Common myeloid progenitor, CD34-positive (primary cell): ENCODE data around the gene RNF150. TPM values are rescaled to one million over a fixed set of nuclear protein-coding genes. Genes with fewer than 3 reads are reported as not detected.

ENCODE experiments used
- CTCF ChIA-PET: fragments of 350-600 bp; sonication (Branson Sonifier 250); formaldehyde crosslinking; loops from one replicate; lab custom pipeline; 2021; ENCODE audit warnings: antibody characterized with exemption; lab: Charles Lee
- POLR2A ChIA-PET: fragments of 350-600 bp; sonication (Branson Sonifier 250); formaldehyde crosslinking; loops from one replicate; lab custom pipeline; 2021; ENCODE audit warnings: antibody characterized with exemption; lab: Charles Lee
- DNase-seq, 3 donors: peaks; one replicate each; pipeline versions ENCODE4 v3.0.0 to v3.0.0-alpha.2; 2013
- H3K27ac ChIP-seq, 2 experiments: 1 replicate in 1 of 2; 2 replicates in 1 of 2; pipeline ENCODE4 v1.7.0; 2013; ENCODE audit warnings: inconsistent platforms in 2 of 2, low read length in 2 of 2, mild to moderate bottlenecking in 2 of 2, low read depth in 1 of 2, moderate library complexity in 1 of 2; ENCODE audit not compliant: severe bottlenecking in 2 of 2, insufficient read depth in 1 of 2, poor library complexity in 1 of 2
- H3K27me3 ChIP-seq, 5 experiments: replicated peaks in 2 of 5; 1 replicate in 3 of 5; 2 replicates in 2 of 5; pipeline versions ENCODE4 v1.6.1 to v1.7.0; 2013; ENCODE audit warnings: low read length in 4 of 5, mild to moderate bottlenecking in 2 of 5, moderate library complexity in 2 of 5, inconsistent platforms in 1 of 5; ENCODE audit not compliant: insufficient read depth in 5 of 5, control insufficient read depth in 4 of 5
- H3K36me3 ChIP-seq, 4 experiments: 1 replicate in 2 of 4; 2 replicates in 2 of 4; pipeline versions ENCODE4 v1.6.1 to v1.7.0; 2013; ENCODE audit warnings: low read length in 3 of 4, control low read depth in 1 of 4, mild to moderate bottlenecking in 1 of 4; ENCODE audit not compliant: control insufficient read depth in 4 of 4, insufficient read depth in 4 of 4
- H3K4me1 ChIP-seq, 4 experiments: 1 replicate in 3 of 4; 2 replicates in 1 of 4; pipeline versions ENCODE4 v1.6.1 to v1.7.1; 2013; ENCODE audit warnings: low read length in 3 of 4, mild to moderate bottlenecking in 3 of 4, control low read depth in 1 of 4, inconsistent platforms in 1 of 4, moderate library complexity in 1 of 4; ENCODE audit not compliant: control insufficient read depth in 4 of 4, insufficient read depth in 4 of 4; ENCODE audit errors: control extremely low read depth in 1 of 4
- H3K4me3 ChIP-seq, 7 experiments: 1 replicate in 4 of 7; 2 replicates in 3 of 7; pipeline versions ENCODE4 v1.5.1 to v1.7.0; 2013; ENCODE audit warnings: mild to moderate bottlenecking in 7 of 7, low read length in 6 of 7, moderate library complexity in 6 of 7, inconsistent platforms in 2 of 7, low read depth in 2 of 7, control low read depth in 1 of 7; ENCODE audit not compliant: insufficient read depth in 4 of 7, control insufficient read depth in 1 of 7; ENCODE audit errors: extremely low read depth in 1 of 7
- H3K9me3 ChIP-seq, 5 experiments: 1 replicate in 4 of 5; 2 replicates in 1 of 5; pipeline versions ENCODE4 v1.6.1 to v1.7.1; 2013; ENCODE audit warnings: low read length in 4 of 5, mild to moderate bottlenecking in 2 of 5, inconsistent platforms in 1 of 5, low read depth in 1 of 5, moderate library complexity in 1 of 5; ENCODE audit not compliant: control insufficient read depth in 4 of 5, insufficient read depth in 2 of 5; ENCODE audit errors: control extremely low read depth in 1 of 5
- WGBS: methylation state at CpG from one replicate; pipeline ENCODE4 v1.1.5; 2013; ENCODE audit not compliant: insufficient coverage; 5-methylcytosine and 5-hydroxymethylcytosine counted together
- polyA plus RNA-seq: library from polyadenylated mRNA; unstranded; fragments of 120-200 nt; gene quantifications from one replicate; pipeline ENCODE4 v1.2.1, GENCODE V29; 2013

RNF150 gene
- 4.3 TPM for polyA plus RNA-seq

DNA sequence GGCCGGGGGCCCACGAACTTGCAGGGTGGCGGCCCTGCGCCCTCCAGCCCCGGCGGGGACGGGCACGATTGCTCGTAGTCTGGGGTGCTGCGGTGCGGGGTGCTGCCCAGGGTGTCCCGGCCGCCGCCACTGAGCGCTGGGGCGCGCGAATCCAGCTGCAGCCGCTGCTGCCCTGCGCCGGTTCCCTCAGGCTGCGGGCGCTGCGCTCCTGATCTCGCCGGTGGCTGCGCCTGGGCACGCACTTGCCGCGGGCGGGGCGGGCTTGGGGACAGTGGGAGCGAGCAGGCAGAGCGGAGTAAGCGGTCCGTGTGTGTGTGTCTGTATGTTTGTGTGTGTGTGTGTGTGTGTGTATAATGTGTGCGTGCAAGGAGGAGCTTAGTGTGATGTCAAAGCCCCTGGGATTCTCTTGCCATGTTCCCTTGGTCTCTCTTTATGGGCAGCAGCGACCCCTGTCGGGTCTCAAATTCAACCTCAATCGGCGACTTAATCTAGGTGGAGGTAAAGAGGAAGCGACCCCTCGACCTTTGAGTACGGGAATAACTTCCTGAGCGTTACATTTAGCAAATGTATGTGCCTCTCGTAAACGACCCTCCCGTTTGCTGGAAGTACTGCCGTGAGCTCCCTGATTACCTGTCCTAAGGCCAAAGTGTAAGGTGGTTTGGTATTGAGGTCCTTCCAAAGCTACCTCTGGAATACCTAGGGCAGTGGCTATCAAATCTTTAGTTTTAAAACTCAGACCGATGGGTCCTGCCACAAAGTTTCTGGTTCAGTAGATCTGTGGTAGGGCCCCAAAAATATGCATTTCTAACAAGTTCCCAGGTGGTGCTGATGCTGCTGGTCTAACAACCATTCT is at the start of gene RNF150:
RNF150 (minus strand) TSS at position 324 of the 853 bp plus-strand sequence.
- Histone ChIP-seq H3K4me3 (peak within 1 kb of the TSS; percentile 63 to 96 (median 79)), H3K27me3 (peaks cover 0 to 6% (median 0%) of the 10 kb centered on the region in 5 experiments), H3K4me1 (peaks cover 6 to 31% (median 25%) of the 10 kb centered on the region in 4 experiments), H3K36me3 (no peaks in the 10 kb centered on the region), H3K27ac (no peak within 1 kb of the TSS), H3K9me3 (no peaks in the 10 kb centered on the region)
- DNase-seq: peak; percentile 93 to 95 (median 95)
- ChIA-PET POLR2A (interaction anchor here (0.6 kb wide), 1 partner anchor 221 kb away, joined by 5 read pairs; no protein-coding TSS in a partner anchor), CTCF (interaction anchor here (0.8 to 3.8 kb wide), 16 partner anchors 8 to 278 kb away, joined by 3 to 25 read pairs (median 4); no protein-coding TSS in a partner anchor)
- WGBS: under 1% methylated on average over 40 of the region's 50 CpGs

DNA sequence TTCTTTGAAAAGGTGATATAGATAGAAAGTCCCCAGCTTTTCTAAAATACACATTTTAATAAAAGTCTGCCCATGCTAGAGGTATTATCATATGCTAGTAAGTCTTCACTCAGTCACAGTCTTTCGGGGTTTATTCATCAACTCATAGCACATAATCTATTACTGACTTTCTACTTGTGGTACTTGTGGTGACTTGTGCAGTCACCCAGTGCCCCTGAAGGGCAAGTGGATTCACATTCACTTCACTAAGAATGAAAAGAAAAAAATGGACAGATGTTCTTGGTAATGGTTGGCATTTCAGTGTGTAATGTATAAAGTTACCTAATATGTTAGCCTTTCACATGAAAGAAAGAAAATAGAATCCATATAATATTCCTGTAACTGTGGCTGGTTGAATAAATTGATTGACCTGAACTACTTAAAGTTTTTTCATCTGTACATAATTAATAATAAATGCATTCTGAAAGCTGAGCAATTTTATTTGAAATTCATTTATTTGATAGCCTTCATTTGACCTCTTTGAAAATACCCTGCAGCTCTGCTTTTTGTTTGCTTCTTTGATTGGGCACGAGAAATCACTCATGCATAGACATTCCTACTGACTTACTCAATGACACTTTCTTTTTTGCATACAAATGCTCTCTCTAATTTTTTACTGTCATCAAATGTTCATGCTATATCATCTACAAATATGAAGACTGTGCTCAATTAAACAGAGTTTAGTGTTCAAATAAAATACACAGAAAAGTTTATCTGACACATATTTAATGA is 47.9 kb upstream of the RNF150 start:
- 100% methylated on average over 1 of the region's 2 CpGs for WGBS
- Histone ChIP-seq H3K4me3 (no peak overlapping the region), H3K4me1 (no peaks in the 10 kb centered on the region), H3K27ac (no peak overlapping the region), H3K9me3 (peaks cover 0 to 3% (median 0%) of the 10 kb centered on the region in 5 experiments), H3K27me3 (peaks cover 0 to 2% (median 0%) of the 10 kb centered on the region in 5 experiments), H3K36me3 (no peaks in the 10 kb centered on the region)
- ChIA-PET POLR2A (no interaction called here), CTCF (interaction anchor here (0.9 kb wide), 1 partner anchor 26 kb away, joined by 3 read pairs; no protein-coding TSS in a partner anchor)
- DNase-seq: no peak

DNA sequence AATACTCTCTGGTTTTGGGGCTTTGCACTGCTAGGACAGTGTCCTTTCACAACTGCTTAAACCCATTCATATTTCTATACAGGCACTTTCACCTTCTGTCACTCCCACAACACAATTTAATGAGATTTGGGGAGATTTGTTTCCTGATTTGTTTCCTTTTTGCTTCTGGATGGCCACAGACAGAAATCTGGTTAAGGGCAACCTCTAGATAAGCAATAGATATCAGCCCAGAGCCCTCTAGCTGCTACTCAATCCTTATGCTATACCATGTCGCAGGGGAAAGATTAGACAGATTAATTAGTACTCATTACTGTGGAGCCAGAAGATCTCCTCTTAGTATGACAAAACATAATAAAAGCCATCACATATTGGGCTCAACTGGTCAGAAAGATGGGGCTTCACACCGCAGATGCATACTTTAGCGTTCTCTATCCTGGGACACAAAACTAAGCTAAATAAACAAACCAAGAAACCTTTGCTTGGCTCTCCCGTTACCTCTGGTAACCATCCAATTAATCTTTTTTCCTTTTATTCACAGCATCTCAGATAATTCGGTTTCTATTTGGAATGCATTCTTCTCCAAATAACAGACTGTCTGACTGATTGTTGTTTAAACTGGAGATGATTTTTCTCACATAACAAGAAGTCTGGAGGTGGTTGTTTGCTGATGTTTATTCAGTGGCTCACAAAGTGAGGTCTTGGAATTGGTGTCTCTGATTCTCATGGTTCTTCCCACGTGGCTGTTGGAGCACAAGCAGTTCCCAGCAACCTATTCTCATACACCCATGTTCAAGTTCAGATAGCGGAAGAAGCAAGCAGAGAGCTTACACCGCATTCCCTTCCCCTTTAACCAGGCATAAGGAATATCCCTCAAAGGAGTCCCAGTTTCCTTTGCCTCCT is 46.5 kb upstream of the RNF150 start:
- no peaks in the 10 kb centered on the region for H3K4me1 ChIP-seq
- ChIA-PET POLR2A (no interaction called here), CTCF (interaction anchor here (0.9 kb wide), 1 partner anchor 25 kb away, joined by 3 read pairs; no protein-coding TSS in a partner anchor)
- WGBS: 86% methylated on average over 6 of the region's 8 CpGs
- peaks cover 0 to 2% (median 0%) of the 10 kb centered on the region in 5 experiments for H3K27me3 ChIP-seq
- H3K27ac ChIP-seq: no peak overlapping the region
- no peak overlapping the region for H3K4me3 ChIP-seq
- H3K36me3 ChIP-seq: no peaks in the 10 kb centered on the region
- DNase-seq: no peak
- H3K9me3 ChIP-seq: peaks cover 0 to 3% (median 0%) of the 10 kb centered on the region in 5 experiments

DNA sequence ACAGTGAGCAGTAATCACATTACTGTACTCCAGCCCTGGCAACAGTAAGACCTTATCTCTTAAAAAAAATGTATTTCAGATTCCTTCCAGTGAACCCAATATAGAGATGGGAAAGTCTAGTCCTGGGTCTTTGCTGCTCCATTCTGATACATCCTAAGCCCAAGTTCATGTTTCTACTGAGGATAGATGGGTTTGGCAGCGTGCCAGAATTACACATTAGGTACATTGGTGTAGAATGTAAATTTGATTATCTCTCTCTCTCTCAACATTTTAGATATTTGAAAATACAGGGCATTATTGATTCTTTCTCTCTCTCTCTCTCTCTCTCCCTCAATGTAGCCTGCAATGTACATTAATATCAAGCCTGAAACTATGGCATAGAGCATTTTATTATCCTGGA is 43.9 kb upstream of the RNF150 start:
- POLR2A ChIA-PET: no interaction called here

DNA sequence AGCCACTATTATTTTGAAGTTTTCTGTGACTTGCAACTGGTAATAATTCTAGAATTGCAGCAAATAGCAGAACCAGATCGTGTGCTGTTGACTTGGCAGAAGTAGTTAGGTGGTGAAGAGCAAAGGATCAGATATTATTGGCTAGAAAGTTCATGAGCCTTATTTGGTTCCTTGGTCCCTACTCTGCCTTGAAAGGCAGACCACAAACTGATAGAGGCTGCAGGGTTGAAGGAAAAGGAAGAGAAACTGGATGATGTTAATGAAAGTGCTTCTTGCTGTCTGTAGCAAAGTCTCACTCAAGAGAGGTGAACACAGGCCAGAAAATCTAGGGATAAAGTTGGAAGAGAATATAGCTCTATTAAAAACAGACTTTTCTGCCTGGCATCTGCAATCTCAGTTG is 41.2 kb upstream of the RNF150 start:
- 100% methylated on average over 1 of the region's 1 CpG for WGBS
- peak in 1 of 3 donors; percentile 6 for DNase-seq
- Histone ChIP-seq H3K4me1 (no peaks in the 10 kb centered on the region), H3K27me3 (no peaks in the 10 kb centered on the region), H3K36me3 (no peaks in the 10 kb centered on the region), H3K27ac (no peak overlapping the region), H3K4me3 (no peak overlapping the region), H3K9me3 (no peaks in the 10 kb centered on the region)
- ChIA-PET POLR2A (no interaction called here), CTCF (interaction anchor here (0.6 to 0.7 kb wide), 2 partner anchors 11 to 374 kb away, joined by 3 read pairs; no protein-coding TSS in a partner anchor)

More for the DNA sequence above, 43.9 kb upstream of the RNF150 start:
- H3K9me3 ChIP-seq: no peaks in the 10 kb centered on the region
- no CpG with 5 or more reads among the region's 1 CpG for WGBS
- H3K4me1 ChIP-seq: no peaks in the 10 kb centered on the region
- H3K27ac ChIP-seq: no peak overlapping the region
- H3K4me3 ChIP-seq: no peak overlapping the region
- peaks cover 0 to 2% (median 0%) of the 10 kb centered on the region in 5 experiments for H3K27me3 ChIP-seq
- no peak for DNase-seq
- no peaks in the 10 kb centered on the region for H3K36me3 ChIP-seq
- CTCF ChIA-PET: no interaction called here

DNA sequence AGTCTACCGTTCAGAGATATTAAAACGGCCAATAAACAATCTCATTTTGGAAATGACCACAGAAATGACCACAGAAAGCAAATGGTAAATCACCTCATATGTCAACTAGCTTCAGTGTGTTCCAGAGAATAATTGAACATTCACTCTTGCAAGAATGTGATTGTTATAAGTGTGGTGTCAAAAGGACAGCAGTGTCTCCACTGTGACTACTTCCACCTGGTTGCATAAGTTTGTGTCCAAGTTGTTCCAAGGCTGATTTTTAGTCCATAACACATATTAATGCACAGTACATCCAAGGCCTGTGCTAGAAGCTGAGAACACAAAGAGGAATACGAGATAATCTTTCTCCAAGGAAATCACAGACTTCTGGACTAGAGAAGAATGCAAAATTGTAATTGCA is 37.4 kb upstream of the RNF150 start:
- H3K36me3 ChIP-seq: no peaks in the 10 kb centered on the region
- no peak for DNase-seq

More for the DNA sequence above, 37.4 kb upstream of the RNF150 start:
- H3K27ac ChIP-seq: no peak overlapping the region
- H3K9me3 ChIP-seq: peaks cover 0 to 5% (median 3%) of the 10 kb centered on the region in 5 experiments
- WGBS: 90% methylated on average over 3 of the region's 3 CpGs
- no peak overlapping the region for H3K4me3 ChIP-seq
- H3K27me3 ChIP-seq: no peaks in the 10 kb centered on the region
- H3K4me1 ChIP-seq: no peaks in the 10 kb centered on the region
- POLR2A ChIA-PET: no interaction called here
- CTCF ChIA-PET: no interaction called here
